HCT116 (cell line): ENCODE measurements around the gene RFX1. TPM values are rescaled to one million over a fixed set of nuclear protein-coding genes. Genes with fewer than 3 reads are reported as not detected.

Experiments used
- ATAC-seq: fragments of 200-7000 bp; cut with Tn5 transposase; 2 replicates; pipeline ENCODE4 v1.9.1; 2020; ENCODE audit warnings: mild to moderate bottlenecking, moderate library complexity
- BruUV-seq: library from RNA; stranded (reverse); fragments of 400-500 nt; replicated peaks from 2 replicates; lab custom pipeline; 2021; lab: Mats Ljungman, UMichigan
- CTCF ChIA-PET: fragments of 300-600 bp; sonication (Branson Sonifier 250); formaldehyde crosslinking; loops from one replicate; lab custom pipeline; 2021; ENCODE audit warnings: antibody characterized with exemption; lab: Charles Lee
- POLR2A ChIA-PET: fragments of 300-600, 350-600 bp; sonication (Branson Sonifier 250); formaldehyde crosslinking; loops from one replicate; lab custom pipeline; 2021; ENCODE audit warnings: antibody characterized with exemption; lab: Charles Lee
- RAD21 ChIA-PET, 2 experiments: fragments of 300-600 bp; sonication (Branson Sonifier 250); formaldehyde crosslinking; loops; one replicate each; lab custom pipeline; 2023; ENCODE audit warnings: low total read pairs in 2 of 2; ENCODE audit not compliant: uncharacterized antibody in 2 of 2, unreplicated experiment in 2 of 2, low non-redundant PET in 1 of 2; lab: Charles Lee
- DNase-seq: peaks from one replicate; pipeline ENCODE4 v3.0.0-alpha.2; 2010; ENCODE audit warnings: low read depth, low spot score
- H2AFZ ChIP-seq: fragments of 200-600 bp; shearing (Covaris generic), sonication (generic); 2 replicates; pipeline ENCODE4 v1.6.1; 2017; ENCODE audit warnings: low read depth, mixed run types, mixed read lengths, antibody characterized with exemption, low read length; ENCODE audit not compliant: poor library complexity, severe bottlenecking
- H3K27ac ChIP-seq: 2 replicates; pipeline ENCODE4 v1.5.1; 2012; ENCODE audit warnings: low read depth, low read length
- H3K27me3 ChIP-seq: fragments of 200-600 bp; sonication (generic); 2 replicates; pipeline ENCODE4 v1.6.1; 2016; ENCODE audit warnings: mixed run types, low read length, mixed read lengths; ENCODE audit not compliant: insufficient read depth
- H3K36me3 ChIP-seq, 2 experiments: fragments of 200-500 bp in 1 of 2; fragments of 200-600 bp in 1 of 2; sonication (Bioruptor generic) in 1 of 2; sonication (generic) in 1 of 2; 2 replicates each; pipeline versions ENCODE4 v1.5.1 to v1.6.1; 2014 to 2016; ENCODE audit warnings: low read length in 2 of 2, inconsistent platforms in 1 of 2, mixed read lengths in 1 of 2, mixed run types in 1 of 2; ENCODE audit not compliant: insufficient read depth in 2 of 2, control insufficient read depth in 1 of 2
- H3K4me1 ChIP-seq, 2 experiments: fragments of 200-600 bp in 1 of 2; sonication (generic) in 1 of 2; 2 replicates each; pipeline versions ENCODE4 v1.5.1 to v1.6.1; 2012 to 2017; ENCODE audit warnings: low read length in 2 of 2, inconsistent platforms in 1 of 2, mild to moderate bottlenecking in 1 of 2, mixed read lengths in 1 of 2, mixed run types in 1 of 2, moderate library complexity in 1 of 2; ENCODE audit not compliant: insufficient read depth in 2 of 2, control insufficient read depth in 1 of 2
- H3K4me2 ChIP-seq: fragments of 200-600 bp; sonication (generic); 2 replicates; pipeline ENCODE4 v1.6.1; 2017; ENCODE audit warnings: mixed run types, low read length, mixed read lengths
- H3K4me3 ChIP-seq, 2 experiments: fragments of 200-600 bp in 1 of 2; sonication (generic) in 1 of 2; replicated peaks in 1 of 2; 2 replicates each; pipeline ENCODE4 v1.5.1; 2011 to 2016; ENCODE audit warnings: low read length in 2 of 2, control low read depth in 1 of 2, low read depth in 1 of 2, mild to moderate bottlenecking in 1 of 2, mixed read lengths in 1 of 2, mixed run types in 1 of 2
- H3K79me2 ChIP-seq: fragments of 200-600 bp; sonication (generic); 2 replicates; pipeline ENCODE4 v1.6.1; 2017; ENCODE audit warnings: mild to moderate bottlenecking, mixed run types, low read length, moderate library complexity, mixed read lengths; ENCODE audit not compliant: insufficient read depth
- H3K9ac ChIP-seq: fragments of 200-600 bp; sonication (generic); 2 replicates; pipeline ENCODE4 v1.6.1; 2016; ENCODE audit warnings: low read length, mixed read lengths
- H3K9me2 ChIP-seq: fragments of 200-600 bp; sonication (generic), shearing (Covaris generic); 2 replicates; pipeline ENCODE4 v1.6.1; 2017; ENCODE audit warnings: mixed run types, mild to moderate bottlenecking, moderate library complexity; ENCODE audit not compliant: insufficient read depth
- H3K9me3 ChIP-seq, 2 experiments: fragments of 200-500 bp in 1 of 2; fragments of 200-600 bp in 1 of 2; sonication (Bioruptor generic) in 1 of 2; sonication (generic) in 1 of 2; 2 replicates each; pipeline ENCODE4 v1.6.1; 2014 to 2017; ENCODE audit warnings: low read length in 2 of 2, mixed read lengths in 2 of 2, inconsistent platforms in 1 of 2, low read depth in 1 of 2, mild to moderate bottlenecking in 1 of 2, mixed run types in 1 of 2, moderate library complexity in 1 of 2; ENCODE audit not compliant: control insufficient read depth in 1 of 2, insufficient read depth in 1 of 2
- H4K20me1 ChIP-seq: fragments of 200-600 bp; sonication (generic), shearing (Covaris generic); 2 replicates; pipeline ENCODE4 v1.6.1; 2017; ENCODE audit warnings: mixed run types, mild to moderate bottlenecking, moderate library complexity; ENCODE audit not compliant: insufficient read depth
- CBX3 ChIP-seq: IDR thresholded peaks from 2 replicates; pipeline ENCODE4 v1.6.1; 2012; ENCODE audit warnings: low read depth
- CEBPB ChIP-seq: IDR thresholded peaks from 2 replicates; pipeline ENCODE4 v1.6.1; 2012; ENCODE audit warnings: low read depth
- EGR1 ChIP-seq: IDR thresholded peaks from 2 replicates; pipeline ENCODE4 v1.6.1; 2012; ENCODE audit warnings: low read depth
- EZH2 ChIP-seq: fragments of 200-600 bp; sonication (generic); IDR thresholded peaks from 2 replicates; pipeline ENCODE4 v1.6.1; 2017; ENCODE audit warnings: antibody characterized with exemption, mixed run types
- EZH2phosphoT487 ChIP-seq: fragments of 200-600 bp; IDR thresholded peaks from 2 replicates; pipeline ENCODE4 v1.6.1; 2018; ENCODE audit warnings: antibody characterized with exemption, borderline replicate concordance
- POLR2A ChIP-seq: IDR thresholded peaks from 2 replicates; pipeline ENCODE4 v1.7.0; 2011; ENCODE audit warnings: borderline replicate concordance; ENCODE audit not compliant: insufficient read depth, insufficient read length; ENCODE audit errors: extremely low read depth
- POLR2AphosphoS5 ChIP-seq: IDR thresholded peaks from 2 replicates; pipeline ENCODE4 v1.6.1; 2011; ENCODE audit warnings: mild to moderate bottlenecking, low read depth, low read length, moderate library complexity
- RAD21 ChIP-seq: IDR thresholded peaks from 2 replicates; pipeline ENCODE4 v1.6.1; 2012; ENCODE audit warnings: low read depth, mild to moderate bottlenecking
- REST ChIP-seq: IDR thresholded peaks from 2 replicates; pipeline ENCODE4 v1.6.1; 2012; ENCODE audit warnings: low read depth
- SIN3A ChIP-seq: IDR thresholded peaks from 2 replicates; pipeline ENCODE4 v1.6.1; 2012; ENCODE audit warnings: low read depth
- SP1 ChIP-seq: IDR thresholded peaks from 2 replicates; pipeline ENCODE4 v1.6.1; 2012; ENCODE audit warnings: low read depth
- SRF ChIP-seq: IDR thresholded peaks from 2 replicates; pipeline ENCODE4 v1.6.1; 2012; ENCODE audit warnings: low read depth
- YY1 ChIP-seq: IDR thresholded peaks from 2 replicates; pipeline ENCODE4 v1.6.1; 2011; ENCODE audit warnings: low read length, low read depth, moderate library complexity, mild to moderate bottlenecking; ENCODE audit not compliant: insufficient replicate concordance; ENCODE audit errors: extremely low read depth
- intact Hi-C: fragments of 100-400 bp; cut with micrococcal nuclease; formaldehyde crosslinking; loops from 2 replicates; pipeline ENCODE4 v1.10.0; 2022
- total RNA-seq: library from RNA; stranded (reverse); gene quantifications from one replicate; pipeline ENCODE4 v1.2.1, GENCODE V29; 2021; ENCODE audit not compliant: unreplicated experiment
- TF ChIP-seq, protein P1 (sequence below): IDR thresholded peaks from 2 replicates; pipeline ENCODE4 v1.6.1; 2012

The RFX1 gene
- total RNA-seq, 1 experiment from 2014 or later: 16.3 TPM

GRCh38 chr19:13986348-13986904 lies 19.7 kb downstream of the RFX1 start:
- CTCF ChIA-PET: no interaction called here
- intact Hi-C loops: no loop called here
- POLR2A ChIA-PET: no interaction called here

DNA sequence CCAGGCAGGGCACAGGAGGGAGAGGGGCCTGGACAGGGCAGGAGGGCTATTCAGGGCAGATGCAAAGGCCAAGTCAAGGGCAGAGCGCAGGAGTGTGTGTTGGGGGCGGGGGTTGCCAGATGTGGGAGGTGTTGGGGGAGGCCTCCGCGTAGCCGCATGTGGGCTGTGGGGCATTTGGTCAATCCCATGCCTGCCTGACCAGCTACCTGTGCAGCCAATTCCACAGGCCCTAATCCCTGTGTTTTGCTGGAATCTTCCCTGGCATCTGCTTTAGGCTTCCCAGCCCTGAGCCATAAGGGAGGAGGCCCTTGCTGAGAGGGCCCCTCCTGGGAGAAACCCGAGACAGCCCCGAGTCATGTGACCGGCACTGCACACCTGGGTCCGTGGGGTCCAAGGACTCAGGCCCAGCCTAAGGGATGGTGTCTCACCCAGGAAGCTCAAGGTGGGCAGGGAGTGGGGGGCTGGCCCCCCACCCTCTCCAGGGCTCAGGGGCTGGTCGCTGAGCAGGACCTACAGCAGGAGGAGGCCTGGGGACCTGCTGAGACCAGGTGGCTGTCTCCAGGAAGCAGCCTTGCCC lies 20.3 kb downstream of the RFX1 start:
- Histone ChIP-seq H3K4me3 (no peak overlapping the region), H3K4me1 (peaks cover 8 to 12% of the 10 kb centered on the region in 2 experiments; a peak in 3 of 4 replicates), H3K9me3 (no peaks in the 10 kb centered on the region), H2AFZ (no peak overlapping the region), H3K27me3 (no peaks in the 10 kb centered on the region), H3K36me3 (0 out of 4 replicates have a peak, but pooled peaks cover 0 to under 1% of the 10 kb centered on the region in 2 experiments), H3K27ac (no peak overlapping the region), H4K20me1 (no peaks in the 10 kb centered on the region), H3K9ac (no peak overlapping the region), H3K9me2 (no peaks in the 10 kb centered on the region), H3K79me2 (no peaks in the 10 kb centered on the region), H3K4me2 (no peak overlapping the region)
- no peak for TF ChIP-seq EZH2
- TF ChIP-seq, protein P1, sequence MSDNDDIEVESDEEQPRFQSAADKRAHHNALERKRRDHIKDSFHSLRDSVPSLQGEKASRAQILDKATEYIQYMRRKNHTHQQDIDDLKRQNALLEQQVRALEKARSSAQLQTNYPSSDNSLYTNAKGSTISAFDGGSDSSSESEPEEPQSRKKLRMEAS: no peak
- no peak for TF ChIP-seq SP1
- TF ChIP-seq POLR2AphosphoS5: no peak
- TF ChIP-seq CBX3: no peak
- no peak for TF ChIP-seq CEBPB
- TF ChIP-seq EGR1: no peak
- no peak for TF ChIP-seq SRF
- TF ChIP-seq SIN3A: no peak
- no peak for TF ChIP-seq POLR2A
- no peak for TF ChIP-seq REST
- TF ChIP-seq YY1: no peak
- no peak for TF ChIP-seq RAD21
- TF ChIP-seq EZH2phosphoT487: no peak
- CTCF ChIA-PET: no interaction called here
- intact Hi-C loops: no loop called here
- POLR2A ChIA-PET: no interaction called here
- BruUV-seq: no TSS peak
- RAD21 ChIA-PET: no interaction called here
- ATAC-seq (peak; percentile 23), DNase-seq (no peak)

More at GRCh38 chr19:13986348-13986904, 19.7 kb downstream of the RFX1 start:
- H3K79me2 ChIP-seq: no peaks in the 10 kb centered on the region
- no peak overlapping the region for H3K9ac ChIP-seq
- no peaks in the 10 kb centered on the region for H3K9me3 ChIP-seq
- RAD21 ChIA-PET: no interaction called here
- BruUV-seq: no TSS peak
- no peak for DNase-seq
- H3K4me3 ChIP-seq: no peak overlapping the region
- H2AFZ ChIP-seq: no peak overlapping the region
- peaks cover 0 to 4% of the 10 kb centered on the region in 2 experiments; a peak in 1 of 4 replicates for H3K36me3 ChIP-seq
- TF ChIP-seq SP1 (no peak), EZH2 (no peak)
- TF ChIP-seq, all 23 proteins: peak for 0
- Histone ChIP-seq H3K27me3 (no peaks in the 10 kb centered on the region), H3K9me2 (no peaks in the 10 kb centered on the region), H3K27ac (no peak overlapping the region), H4K20me1 (no peaks in the 10 kb centered on the region), H3K4me2 (no peak overlapping the region), H3K4me1 (peaks cover 8 to 12% of the 10 kb centered on the region in 2 experiments; a peak in 3 of 4 replicates)
- ATAC-seq: 0 out of 2 replicates have a peak, but pooled peaks have one; percentile 20
